Pons (tissue), 1 donor: ENCODE results near the gene NRCAM.
A peak's percentile ranks its signal among the peaks of the same experiment; 100 is the strongest.

ENCODE experiments used
- DNase-seq: peaks from one replicate; pipeline ENCODE4 v3.0.0-alpha.2; 2016; ENCODE audit warnings: low spot score

The NRCAM gene

DNA sequence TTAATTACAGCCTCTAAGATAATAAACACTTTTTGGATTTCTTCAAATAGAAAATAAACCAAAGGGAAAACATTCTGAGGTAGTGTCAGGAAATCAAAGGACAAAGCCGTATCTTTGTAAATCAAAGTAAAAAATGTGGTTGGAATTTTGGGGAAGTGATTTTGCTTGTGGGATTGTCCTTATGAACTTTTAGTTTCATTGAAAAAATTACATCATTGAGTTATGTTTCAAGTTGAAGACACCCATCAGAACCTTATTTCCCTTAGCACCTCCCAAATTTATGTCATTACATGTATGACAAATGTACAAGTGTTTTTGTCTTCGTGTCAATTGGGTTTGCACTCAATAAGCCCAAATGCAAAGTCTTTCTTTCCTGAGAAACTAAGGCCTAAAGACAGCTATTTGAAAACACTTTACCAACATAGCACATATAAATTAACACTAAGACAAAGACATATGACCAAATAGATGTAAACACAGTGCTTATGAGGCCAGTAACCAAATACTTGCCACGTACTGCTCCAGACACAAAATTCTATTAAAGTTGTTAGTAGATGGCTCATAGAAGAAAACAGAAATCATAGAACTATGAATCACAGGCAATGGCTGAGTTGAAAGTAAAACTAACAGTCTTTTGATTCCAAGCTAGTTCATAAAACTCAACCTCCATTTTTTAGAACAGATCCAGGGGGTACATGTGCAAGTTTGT lies 299.2 kb downstream of the NRCAM start:
- DNase-seq: no peak

DNA sequence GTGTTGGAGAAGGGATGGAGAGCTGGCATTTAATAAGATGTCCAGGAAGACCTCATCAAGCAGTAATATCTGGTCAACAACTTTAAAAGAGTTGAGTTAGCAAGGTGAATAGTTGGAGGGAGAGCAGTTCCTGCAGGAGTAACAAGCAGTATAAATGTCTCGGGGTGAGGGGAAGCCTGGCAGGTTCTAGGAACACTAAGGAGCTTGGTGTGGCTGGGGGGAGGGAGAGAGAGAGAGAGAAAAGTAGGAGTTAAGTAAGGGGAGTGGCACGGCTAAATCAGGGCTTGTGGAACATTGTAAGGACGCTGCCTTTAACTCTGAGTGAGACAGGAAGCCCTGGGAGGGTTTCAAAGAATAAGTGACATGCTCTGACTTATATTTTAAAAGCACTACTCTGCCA lies 304.0 kb downstream of the NRCAM start:
- DNase-seq: no peak

DNA sequence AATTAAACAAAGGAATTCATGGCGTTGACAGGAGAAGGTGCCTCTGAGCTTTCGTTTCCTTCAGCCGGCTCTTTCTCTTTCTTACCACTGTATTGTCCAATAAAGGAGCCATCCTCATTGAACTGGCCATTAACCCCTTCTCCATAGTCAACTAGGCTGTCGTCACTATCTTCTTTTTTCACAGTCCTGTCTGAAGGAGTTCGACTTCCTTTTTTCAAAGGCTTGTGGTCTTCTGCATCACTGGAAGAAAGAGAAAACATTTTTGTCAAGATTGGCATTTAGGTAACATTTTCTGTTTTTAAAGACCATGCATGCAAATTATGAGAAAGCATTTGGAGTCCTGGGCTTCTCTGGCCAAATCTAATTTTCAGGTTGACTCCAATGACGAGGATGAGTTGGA lies 306.3 kb downstream of the NRCAM start:
- DNase-seq: no peak

DNA sequence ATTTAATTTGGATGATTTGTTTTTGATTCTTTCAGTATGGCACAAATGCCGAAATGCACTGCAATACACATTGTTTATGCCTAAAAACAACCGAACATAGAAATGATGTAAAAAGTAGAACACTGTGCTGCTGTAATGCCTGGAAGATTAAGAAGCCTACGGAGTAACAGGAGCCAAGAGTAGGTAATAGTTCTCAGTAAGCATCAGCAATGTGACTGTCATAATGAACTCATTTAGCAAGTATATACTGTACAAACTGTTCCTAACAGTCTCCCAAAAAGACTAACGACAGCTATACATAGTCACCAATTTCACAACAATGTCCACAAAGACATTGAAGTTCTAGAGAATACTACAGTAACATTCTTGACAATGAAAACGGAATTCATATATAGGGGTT lies 307.1 kb downstream of the NRCAM start:
- DNase-seq: no peak

DNA sequence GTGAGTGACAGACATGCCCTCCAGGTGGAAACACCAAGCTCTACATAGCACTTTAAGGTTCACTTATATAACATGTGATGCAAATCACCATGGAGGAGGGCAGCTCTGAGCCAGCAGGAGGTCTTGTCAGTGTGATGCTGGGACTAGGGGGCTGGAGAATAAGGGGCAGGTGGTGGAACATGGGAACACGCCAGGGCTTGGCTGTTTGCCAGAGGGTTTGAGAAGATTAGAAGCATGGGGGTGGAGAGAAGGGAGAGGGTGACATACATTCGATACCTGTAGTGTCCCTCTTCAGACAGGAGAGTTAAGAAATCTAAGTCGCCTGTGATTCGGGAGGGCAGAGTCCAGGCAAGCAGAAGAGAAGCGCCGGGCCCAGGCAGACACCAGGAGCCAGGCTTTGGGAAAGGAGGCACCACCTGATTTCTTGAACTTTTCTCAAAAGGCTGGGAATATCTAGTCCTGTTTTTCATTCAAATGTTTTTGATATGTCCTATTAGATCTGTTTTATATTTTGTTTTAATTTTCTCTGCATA lies 309.1 kb downstream of the NRCAM start:
- no peak for DNase-seq

- DNase-seq: peak; percentile 83
These were observed 310.0 kb downstream of the NRCAM start for GRCh38 chr7:108146070-108146842.

- no peak for DNase-seq
These were observed 310.8 kb downstream of the NRCAM start for GRCh38 chr7:108145401-108145800.

GRCh38 chr7:108144931-108145330 lies 311.3 kb downstream of the NRCAM start:
- no peak for DNase-seq

DNA sequence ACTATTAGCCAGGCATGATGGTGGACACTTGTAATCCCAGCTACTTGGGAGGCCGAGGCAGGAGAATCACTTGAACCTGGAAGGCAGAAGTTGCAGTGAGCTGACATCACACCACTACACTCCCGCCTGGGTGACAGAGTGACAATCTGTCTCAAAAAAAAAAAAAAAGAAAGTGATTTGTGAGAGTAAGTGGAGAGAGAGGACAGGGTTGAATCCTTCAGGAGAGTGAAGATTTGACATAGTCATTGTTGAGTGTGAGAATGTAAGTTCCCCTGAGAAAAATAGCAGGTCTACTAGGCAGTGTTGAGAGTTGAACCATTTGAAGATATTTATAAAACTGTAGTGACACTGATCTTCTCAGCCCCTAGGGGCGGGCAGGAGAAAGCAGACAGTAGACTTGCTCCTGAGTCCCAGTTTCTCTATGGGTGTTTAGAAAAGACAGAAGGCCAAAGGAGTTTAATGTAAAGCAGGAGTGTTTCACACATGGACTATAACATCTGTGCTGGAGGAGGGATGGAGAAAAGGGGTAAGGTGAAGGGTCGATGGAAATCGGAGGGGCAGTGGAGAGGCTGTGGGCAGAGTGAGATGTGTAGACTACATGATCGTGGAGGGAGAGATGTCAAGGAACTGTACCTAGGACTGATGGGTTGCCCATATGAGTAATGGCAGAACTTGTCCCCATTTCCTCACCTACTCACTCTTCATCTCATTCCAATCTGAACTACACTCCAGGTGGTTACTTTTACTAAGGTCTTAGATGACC lies 312.4 kb downstream of the NRCAM start:
- DNase-seq: no peak

DNA sequence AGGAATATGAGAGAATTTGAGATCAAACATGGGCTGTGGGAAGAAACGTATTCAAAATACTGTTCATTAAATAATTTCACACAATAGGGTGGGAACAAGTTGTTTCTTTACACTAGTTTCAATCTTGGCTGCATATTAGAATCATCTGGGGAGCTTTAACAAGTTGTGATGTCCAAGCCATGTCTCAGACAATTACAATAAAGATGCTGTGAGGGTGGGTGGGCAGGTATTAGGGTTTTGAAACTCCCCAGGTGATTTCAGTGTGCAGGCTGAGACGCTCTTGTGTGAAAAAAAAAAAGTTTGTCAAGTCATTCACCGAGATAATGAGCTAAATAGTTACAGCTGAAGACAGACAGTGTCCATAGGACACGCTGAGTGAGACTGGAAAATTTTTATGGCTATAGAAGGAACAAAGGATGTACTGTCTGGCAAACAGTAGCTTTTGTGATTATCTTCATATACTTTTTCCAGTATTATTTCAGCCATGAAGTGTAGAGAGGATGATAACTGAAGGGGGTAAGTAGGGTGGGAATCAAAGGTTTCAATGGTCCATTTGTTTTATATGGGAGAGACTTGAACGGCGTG lies 313.5 kb downstream of the NRCAM start:
- DNase-seq: no peak

- peak; percentile 36 for DNase-seq
These were observed 314.1 kb downstream of the NRCAM start for GRCh38 chr7:108142180-108142579.

DNA sequence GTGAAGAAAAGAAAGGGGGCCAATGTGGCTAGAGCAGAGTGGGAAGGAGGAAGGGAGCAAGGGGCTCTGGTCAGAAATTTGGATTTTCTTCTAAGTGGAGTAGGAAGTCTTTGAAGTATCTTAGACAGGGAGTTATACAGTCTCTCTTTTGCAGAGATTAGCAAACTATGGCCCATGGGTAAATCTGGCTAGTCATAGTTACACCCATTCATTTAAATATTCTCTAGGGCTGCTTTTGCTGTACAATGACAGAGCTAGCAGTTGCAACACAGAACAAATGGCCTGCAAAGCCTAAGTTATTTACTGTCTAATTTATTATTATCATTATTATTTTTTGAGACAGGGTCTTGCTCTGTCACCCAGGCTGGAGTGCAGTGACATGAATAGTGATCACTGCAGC lies 315.6 kb downstream of the NRCAM start:
- DNase-seq: no peak

GRCh38 chr7:108138911-108139310 lies 317.3 kb downstream of the NRCAM start:
- no peak for DNase-seq

- no peak for DNase-seq
These were observed 318.2 kb downstream of the NRCAM start for GRCh38 chr7:108137993-108138392.

GRCh38 chr7:108137040-108137439 lies 319.2 kb downstream of the NRCAM start:
- no peak for DNase-seq

DNA sequence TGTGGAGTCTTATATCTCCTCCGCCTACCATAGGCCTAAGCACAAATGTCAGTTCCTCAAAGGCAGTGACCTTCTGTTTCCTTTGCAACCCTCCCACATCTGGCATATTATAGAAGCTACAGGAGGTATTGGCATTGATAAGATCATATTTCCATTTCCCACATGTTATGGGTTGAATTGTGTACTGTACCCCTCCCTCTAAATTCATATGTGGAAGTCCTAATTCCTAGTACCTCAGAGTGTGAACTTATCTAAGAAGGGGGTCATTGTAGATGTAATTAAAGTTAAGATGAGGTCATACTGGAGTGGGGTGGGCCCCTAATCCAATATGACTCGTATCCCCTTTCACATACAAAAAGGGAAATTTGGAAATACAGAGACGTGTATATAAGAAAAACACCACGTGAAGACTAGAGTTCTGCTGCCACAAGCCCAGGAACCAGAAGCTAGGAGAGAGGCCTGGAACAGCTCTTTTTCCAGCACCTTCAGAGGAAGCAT lies 320.0 kb downstream of the NRCAM start:
- DNase-seq: no peak

- DNase-seq: no peak
These were observed 320.6 kb downstream of the NRCAM start for GRCh38 chr7:108135446-108136190.

DNA sequence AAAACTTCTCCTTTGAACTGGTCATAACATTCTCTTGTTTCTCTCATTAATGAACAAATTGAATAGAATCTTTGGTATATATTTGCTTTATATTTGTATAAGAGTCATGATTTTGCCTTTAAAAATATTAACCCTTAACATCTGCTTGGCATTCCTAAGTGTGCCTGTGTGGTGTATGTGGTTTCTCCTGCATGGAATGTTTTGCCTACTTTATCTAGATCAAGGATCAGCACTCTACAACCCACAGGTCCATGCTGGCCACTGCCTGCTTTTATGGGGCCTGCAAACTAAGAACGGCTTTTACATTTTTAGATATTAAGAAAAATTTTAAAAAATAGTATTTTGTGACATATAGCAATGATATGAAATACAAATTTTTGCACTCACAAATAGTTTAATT lies 321.8 kb downstream of the NRCAM start:
- DNase-seq: no peak

GRCh38 chr7:108132551-108133265 lies 323.5 kb downstream of the NRCAM start:
- no peak for DNase-seq

DNA sequence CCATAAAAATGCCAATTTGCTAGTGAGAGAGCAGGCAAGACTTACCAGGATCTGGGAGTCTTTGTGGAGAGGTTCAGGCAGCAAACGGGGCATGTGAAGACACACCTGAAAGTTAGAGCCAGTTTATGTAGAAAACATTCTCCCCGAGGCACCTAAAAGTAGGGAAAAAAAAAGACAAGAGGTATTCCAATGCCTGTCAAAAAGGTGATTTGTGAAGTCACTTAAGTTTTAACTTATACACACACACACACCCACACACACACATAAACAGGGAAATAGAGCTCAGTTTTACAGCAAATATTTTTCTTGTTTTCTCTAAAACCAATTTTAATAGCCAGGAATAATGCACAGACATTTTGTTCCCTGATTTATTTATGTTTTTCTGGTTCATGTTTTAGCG lies 326.0 kb downstream of the NRCAM start, which contains the start of gene LAMB4:
Gene LAMB4, minus strand, starts transcription at position 101 of the 400 bp plus-strand sequence. CDS start 7,197 bp downstream, outside the sequence.
- no peak for DNase-seq
